GM12873 (cell line): ENCODE measurements around the gene TSPAN3.

ENCODE experiments used
- TF ChIP-seq, protein P1 (sequence below): IDR thresholded peaks from 2 replicates; pipeline ENCODE4 v1.5.1; 2012; ENCODE audit warnings: low read depth, mild to moderate bottlenecking, moderate library complexity, low read length, control low read depth; ENCODE audit not compliant: insufficient read depth; ENCODE audit errors: missing control alignments

Gene TSPAN3

GRCh38 chr15:77040673-77041072 is 30.2 kb downstream of the TSPAN3 start:
- TF ChIP-seq, protein P1, sequence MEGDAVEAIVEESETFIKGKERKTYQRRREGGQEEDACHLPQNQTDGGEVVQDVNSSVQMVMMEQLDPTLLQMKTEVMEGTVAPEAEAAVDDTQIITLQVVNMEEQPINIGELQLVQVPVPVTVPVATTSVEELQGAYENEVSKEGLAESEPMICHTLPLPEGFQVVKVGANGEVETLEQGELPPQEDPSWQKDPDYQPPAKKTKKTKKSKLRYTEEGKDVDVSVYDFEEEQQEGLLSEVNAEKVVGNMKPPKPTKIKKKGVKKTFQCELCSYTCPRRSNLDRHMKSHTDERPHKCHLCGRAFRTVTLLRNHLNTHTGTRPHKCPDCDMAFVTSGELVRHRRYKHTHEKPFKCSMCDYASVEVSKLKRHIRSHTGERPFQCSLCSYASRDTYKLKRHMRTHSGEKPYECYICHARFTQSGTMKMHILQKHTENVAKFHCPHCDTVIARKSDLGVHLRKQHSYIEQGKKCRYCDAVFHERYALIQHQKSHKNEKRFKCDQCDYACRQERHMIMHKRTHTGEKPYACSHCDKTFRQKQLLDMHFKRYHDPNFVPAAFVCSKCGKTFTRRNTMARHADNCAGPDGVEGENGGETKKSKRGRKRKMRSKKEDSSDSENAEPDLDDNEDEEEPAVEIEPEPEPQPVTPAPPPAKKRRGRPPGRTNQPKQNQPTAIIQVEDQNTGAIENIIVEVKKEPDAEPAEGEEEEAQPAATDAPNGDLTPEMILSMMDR: no peak

DNA sequence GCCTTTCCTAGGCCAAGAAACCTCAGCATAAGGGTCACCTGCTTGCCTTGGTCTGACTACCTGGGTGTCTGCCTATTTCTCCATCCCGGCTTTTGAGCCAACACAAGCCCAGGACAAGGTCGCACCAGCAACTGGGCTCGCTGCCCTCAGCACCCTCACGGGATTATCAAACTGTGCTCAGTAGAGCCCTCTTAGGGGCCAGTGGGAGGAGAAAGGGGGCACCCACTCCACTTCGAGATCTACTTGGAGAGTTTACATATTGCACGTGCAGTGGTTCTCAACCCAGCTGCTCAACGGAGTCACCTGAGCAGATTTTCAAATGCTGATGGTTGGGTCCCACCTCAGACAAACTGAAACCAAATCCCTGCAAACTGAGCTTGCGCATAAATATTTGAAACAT is 31.1 kb downstream of the TSPAN3 start:
- TF ChIP-seq, protein P1: no peak

GRCh38 chr15:77039217-77039533 is 31.7 kb downstream of the TSPAN3 start:
- TF ChIP-seq, protein P1: no peak

DNA sequence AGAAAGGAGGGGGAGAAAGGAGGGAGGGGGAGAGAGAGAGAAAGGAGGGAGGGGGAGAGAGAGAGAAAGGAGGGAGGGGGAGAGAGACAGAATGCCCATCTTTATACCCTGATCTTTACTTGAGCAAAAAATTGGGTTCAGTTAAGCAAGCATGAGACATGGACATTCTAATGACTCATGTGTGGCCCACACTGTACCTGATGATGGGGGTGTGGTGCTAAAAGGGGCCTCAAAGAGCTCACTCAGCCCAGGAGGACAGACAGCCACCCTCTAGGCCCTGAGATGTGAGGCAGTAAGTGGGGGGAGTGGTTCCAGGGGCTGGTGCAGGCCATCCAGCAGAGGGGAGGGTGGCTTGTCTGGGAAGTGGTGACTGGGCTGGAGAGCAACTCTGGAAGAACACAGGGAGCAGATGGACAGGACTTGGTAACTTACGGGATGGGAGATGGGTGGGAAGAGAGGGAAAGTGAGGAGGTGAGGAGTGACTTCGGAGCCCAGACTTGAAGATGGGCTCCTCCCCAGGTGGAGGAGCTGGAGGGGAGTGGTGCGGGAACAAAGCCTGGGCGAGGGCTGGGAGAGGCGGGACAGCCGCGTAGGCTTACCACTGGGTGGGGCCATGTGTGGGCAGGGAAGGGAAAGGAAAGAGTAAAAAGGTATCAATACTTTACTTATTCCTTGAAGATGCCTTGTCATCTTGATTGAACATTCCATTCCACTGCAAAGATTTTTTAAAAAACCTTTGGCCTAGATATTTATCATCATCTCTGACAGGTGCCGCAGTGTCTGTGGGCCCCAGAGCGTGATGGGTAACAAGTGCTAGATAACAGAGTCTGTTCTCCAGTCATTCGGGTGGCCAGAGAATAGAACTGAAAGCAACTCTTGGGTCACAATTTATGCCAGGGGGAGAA is 32.3 kb downstream of the TSPAN3 start:
- TF ChIP-seq, protein P1: no peak

GRCh38 chr15:77037388-77038209 is 33.3 kb downstream of the TSPAN3 start:
- TF ChIP-seq, protein P1: no peak

- TF ChIP-seq, protein P1: no peak
Measured at GRCh38 chr15:77036537-77037387, 34.1 kb downstream of the TSPAN3 start.
